K562 (cell line): ENCODE measurements around the gene PTOV1.

Experiments used
- BRCA1 ChIP-seq, 2 experiments: fragments of 450-650 bp in 1 of 2; sonication (generic) in 1 of 2; formaldehyde crosslinking in 1 of 2; IDR thresholded peaks; 2 replicates each; pipeline versions ENCODE4 v1.5.0 to v1.6.1; 2017 to 2020; ENCODE audit warnings: mild to moderate bottlenecking in 1 of 2, missing genetic modification reagents in 1 of 2
- CHD1 ChIP-seq: fragments of 200-600 bp; sonication (generic); IDR thresholded peaks from one replicate; pipeline ENCODE4 v1.6.1; 2012; ENCODE audit warnings: mild to moderate bottlenecking, moderate library complexity, low read length, inconsistent platforms
- EZH2 ChIP-seq: IDR thresholded peaks from 2 replicates; pipeline ENCODE4 v1.6.1; 2012; ENCODE audit warnings: low read depth, mild to moderate bottlenecking, inconsistent platforms, low read length, borderline replicate concordance
- JUND ChIP-seq, 2 experiments: IDR thresholded peaks; 2 replicates in 1 of 2; 3 replicates in 1 of 2; pipeline ENCODE4 v1.6.1; 2011; ENCODE audit warnings: borderline replicate concordance in 2 of 2, low read depth in 2 of 2, low read length in 2 of 2, improper control_type of control experiment in 1 of 2, missing biosample characterization in 1 of 2, missing genetic modification characterization in 1 of 2, missing genetic modification reagents in 1 of 2
- MXI1 ChIP-seq: IDR thresholded peaks from 2 replicates; pipeline ENCODE4 v1.6.1; 2011; ENCODE audit warnings: low read depth, mild to moderate bottlenecking, improper control_type of control experiment, low read length
- POLR2AphosphoS5 ChIP-seq: IDR thresholded peaks from 2 replicates; pipeline ENCODE4 v1.6.1; 2011; ENCODE audit warnings: mild to moderate bottlenecking, low read depth, low read length, moderate library complexity; ENCODE audit not compliant: control insufficient read depth, insufficient read depth
- PTBP1 ChIP-seq: fragments of 200-400 bp; formaldehyde crosslinking; IDR thresholded peaks from 2 replicates; pipeline ENCODE4 v1.6.1; 2017; ENCODE audit warnings: low read depth, low read length
- RAD51 ChIP-seq: fragments of 450-650 bp; IDR thresholded peaks from 2 replicates; pipeline ENCODE4 v1.7.1; 2016; ENCODE audit warnings: low read depth, mild to moderate bottlenecking, borderline replicate concordance
- RCOR1 ChIP-seq, 2 experiments: IDR thresholded peaks; 2 replicates each; pipeline ENCODE4 v1.6.1; 2012; ENCODE audit warnings: low read depth in 2 of 2, low read length in 2 of 2, borderline replicate concordance in 1 of 2, improper control_type of control experiment in 1 of 2
- ZNF3 ChIP-seq: fragments of 250-450 bp; sonication (Bioruptor Pico); IDR thresholded peaks from 2 replicates; pipeline ENCODE4 v1.5.0; 2021; ENCODE audit warnings: mild to moderate bottlenecking, moderate library complexity
- TF ChIP-seq, protein P1 (sequence below): sonication (generic); formaldehyde crosslinking; IDR thresholded peaks from 2 replicates; pipeline ENCODE4 v1.8.1; 2022; ENCODE audit warnings: missing genetic modification reagents
- TF ChIP-seq, protein P2 (sequence below): fragments of 450-650 bp; IDR thresholded peaks from 2 replicates; pipeline ENCODE4 v1.6.1; 2016; ENCODE audit warnings: missing biosample characterization, missing genetic modification characterization
- TF ChIP-seq, protein P3 (sequence below), 2 experiments: IDR thresholded peaks; 2 replicates each; pipeline ENCODE4 v1.6.1; 2011; ENCODE audit warnings: borderline replicate concordance in 1 of 2, control low read depth in 1 of 2, low read depth in 1 of 2, low read length in 1 of 2, mild to moderate bottlenecking in 1 of 2, mixed read lengths in 1 of 2, moderate library complexity in 1 of 2; ENCODE audit not compliant: insufficient read depth in 1 of 2, insufficient read length in 1 of 2, poor library complexity in 1 of 2, severe bottlenecking in 1 of 2; ENCODE audit errors: extremely low read depth in 1 of 2

DNA sequence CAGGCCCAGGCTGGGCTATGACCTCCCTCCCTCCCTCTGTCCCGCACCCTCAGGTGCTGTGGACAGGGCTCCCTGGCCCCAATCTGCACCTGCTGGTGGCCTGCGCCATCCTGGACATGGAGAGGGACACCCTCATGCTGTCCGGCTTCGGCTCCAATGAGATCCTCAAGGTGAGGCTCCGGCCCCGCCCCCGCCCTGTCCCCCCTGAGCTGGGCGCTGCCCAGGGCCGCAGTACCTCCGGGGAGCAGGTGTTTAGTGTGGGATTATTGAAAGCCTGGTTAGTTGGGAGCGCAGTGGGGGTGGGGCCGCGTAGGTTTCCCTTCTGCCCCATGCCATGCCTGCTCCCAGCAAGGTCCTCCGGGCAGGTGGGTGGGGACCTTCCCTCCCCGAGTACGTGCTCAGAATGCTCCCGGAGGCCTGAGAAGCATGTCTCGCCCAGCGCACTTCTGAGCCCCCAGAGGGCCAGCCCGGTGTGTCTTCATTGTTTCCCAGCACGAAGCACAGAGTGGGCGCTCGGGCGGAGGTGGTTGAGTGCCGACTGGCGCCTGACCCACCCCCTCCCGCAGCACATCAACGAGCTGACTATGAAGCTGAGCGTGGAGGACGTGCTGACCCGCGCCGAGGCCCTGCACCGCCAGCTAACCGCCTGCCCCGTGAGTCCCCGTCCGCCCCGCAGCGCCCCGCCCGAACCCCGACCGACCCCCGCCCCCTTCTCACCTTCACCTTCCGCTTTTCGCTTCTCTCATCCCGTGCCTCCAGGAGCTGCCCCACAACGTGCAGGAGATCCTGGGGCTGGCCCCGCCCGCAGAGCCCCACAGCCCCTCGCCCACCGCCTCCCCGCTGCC, 36.9 kb downstream of the PTOV1 start:
- TF ChIP-seq EZH2 (no peak), RCOR1 (IDR thresholded peaks at IDR 0.05; ENCODE audit: borderline replicate concordance in 1 of 2, low read depth in 2 of 2, low read length in 2 of 2) (no peak), CHD1 (no peak), BRCA1 (IDR thresholded peaks at IDR 0.05) (no peak), BRCA1 (CRISPR knock-in tag; IDR thresholded peaks at IDR 0.05) (no peak), JUND (IDR thresholded peaks at IDR 0.05; ENCODE audit: borderline replicate concordance, low read depth, low read length) (no peak), JUND (tag; IDR thresholded peaks at IDR 0.05; ENCODE audit: borderline replicate concordance, low read depth, low read length) (no peak), MXI1 (no peak), RAD51 (no peak), POLR2AphosphoS5 (no peak), ZNF3 (no peak), PTBP1 (no peak)
- TF ChIP-seq, protein P1, sequence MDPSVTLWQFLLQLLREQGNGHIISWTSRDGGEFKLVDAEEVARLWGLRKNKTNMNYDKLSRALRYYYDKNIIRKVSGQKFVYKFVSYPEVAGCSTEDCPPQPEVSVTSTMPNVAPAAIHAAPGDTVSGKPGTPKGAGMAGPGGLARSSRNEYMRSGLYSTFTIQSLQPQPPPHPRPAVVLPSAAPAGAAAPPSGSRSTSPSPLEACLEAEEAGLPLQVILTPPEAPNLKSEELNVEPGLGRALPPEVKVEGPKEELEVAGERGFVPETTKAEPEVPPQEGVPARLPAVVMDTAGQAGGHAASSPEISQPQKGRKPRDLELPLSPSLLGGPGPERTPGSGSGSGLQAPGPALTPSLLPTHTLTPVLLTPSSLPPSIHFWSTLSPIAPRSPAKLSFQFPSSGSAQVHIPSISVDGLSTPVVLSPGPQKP (CRISPR knock-in tag) = no peak
- TF ChIP-seq, protein P2, sequence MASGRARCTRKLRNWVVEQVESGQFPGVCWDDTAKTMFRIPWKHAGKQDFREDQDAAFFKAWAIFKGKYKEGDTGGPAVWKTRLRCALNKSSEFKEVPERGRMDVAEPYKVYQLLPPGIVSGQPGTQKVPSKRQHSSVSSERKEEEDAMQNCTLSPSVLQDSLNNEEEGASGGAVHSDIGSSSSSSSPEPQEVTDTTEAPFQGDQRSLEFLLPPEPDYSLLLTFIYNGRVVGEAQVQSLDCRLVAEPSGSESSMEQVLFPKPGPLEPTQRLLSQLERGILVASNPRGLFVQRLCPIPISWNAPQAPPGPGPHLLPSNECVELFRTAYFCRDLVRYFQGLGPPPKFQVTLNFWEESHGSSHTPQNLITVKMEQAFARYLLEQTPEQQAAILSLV (tag) = no peak
- TF ChIP-seq, protein P3, sequence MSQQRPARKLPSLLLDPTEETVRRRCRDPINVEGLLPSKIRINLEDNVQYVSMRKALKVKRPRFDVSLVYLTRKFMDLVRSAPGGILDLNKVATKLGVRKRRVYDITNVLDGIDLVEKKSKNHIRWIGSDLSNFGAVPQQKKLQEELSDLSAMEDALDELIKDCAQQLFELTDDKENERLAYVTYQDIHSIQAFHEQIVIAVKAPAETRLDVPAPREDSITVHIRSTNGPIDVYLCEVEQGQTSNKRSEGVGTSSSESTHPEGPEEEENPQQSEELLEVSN (IDR thresholded peaks at IDR 0.05; ENCODE audit: borderline replicate concordance in 1 of 2, extremely low read depth in 1 of 2, insufficient read depth in 1 of 2, insufficient read length in 1 of 2, low read depth in 1 of 2, low read length in 1 of 2, poor library complexity in 1 of 2, severe bottlenecking in 1 of 2) = no peak
